ENCODE data around the gene TRIM44.

- TF ChIP-seq POLR2A (IDR thresholded peaks at IDR 0.05; ENCODE audit: low read depth, low read length) (no peak), TAF1 (IDR thresholded peaks at IDR 0.05; ENCODE audit: borderline replicate concordance, low read depth, low read length) (no peak)
These were observed 132.3 kb downstream of the TRIM44 start for GRCh38 chr11:35794850-35795249.

Measured in GM12892 (cell line).